Retinal pigment epithelial cell (primary cell): ENCODE data around the gene TXNRD1.

Experiments
- DNase-seq: peaks from one replicate; pipeline ENCODE4 v3.0.0-alpha.2; 2010; ENCODE audit warnings: low read depth
- H3K4me3 ChIP-seq: 2 replicates; pipeline ENCODE4 v1.5.1; 2011; ENCODE audit warnings: mild to moderate bottlenecking, low read length, control low read depth, moderate library complexity
- CTCF ChIP-seq: conservative IDR thresholded peaks from 2 replicates; pipeline ENCODE4 v1.5.1; 2011; ENCODE audit warnings: low read depth, low read length, control low read depth, inconsistent platforms

Gene TXNRD1

GRCh38 chr12:104374806-104375205, 159.2 kb downstream of the TXNRD1 start:
- no peak overlapping the region for H3K4me3 ChIP-seq
- no peak for DNase-seq
- TF ChIP-seq CTCF, result no peak

GRCh38 chr12:104375775-104376174, 160.2 kb downstream of the TXNRD1 start:
- no peak for DNase-seq
- TF ChIP-seq CTCF, result no peak
- H3K4me3 ChIP-seq, result no peak overlapping the region

GRCh38 chr12:104376650-104377513, 161.3 kb downstream of the TXNRD1 start:
- H3K4me3 ChIP-seq, result no peak overlapping the region
- no peak for DNase-seq
- TF ChIP-seq CTCF, result no peak

GRCh38 chr12:104377514-104377812, 161.9 kb downstream of the TXNRD1 start:
- H3K4me3 ChIP-seq, result no peak overlapping the region
- no peak for DNase-seq
- TF ChIP-seq CTCF, result no peak

GRCh38 chr12:104378427-104378826, 162.8 kb downstream of the TXNRD1 start:
- no peak for DNase-seq

GRCh38 chr12:104381341-104381730, 165.8 kb downstream of the TXNRD1 start:
- no peak overlapping the region for H3K4me3 ChIP-seq
- DNase-seq, result no peak
- TF ChIP-seq CTCF, result no peak

More at GRCh38 chr12:104378427-104378826, 162.8 kb downstream of the TXNRD1 start:
- no peak for TF ChIP-seq CTCF
- H3K4me3 ChIP-seq, result no peak overlapping the region
